GM21737 (cell line): ENCODE measurements around the gene TNFRSF19.
"Not testable (repeated sequence)": the region's sequence is repeated elsewhere in the genome, so short reads cannot be mapped to it uniquely, and the experiment has no call there.

ENCODE experiments used
- ATAC-seq: cut with Tn5 transposase; IDR thresholded peaks from one replicate; pipeline ENCODE4 v1.9.1; 2021; ENCODE audit warnings: mild to moderate bottlenecking, moderate library complexity; ENCODE audit not compliant: unreplicated experiment

The TNFRSF19 gene

GRCh38 chr13:23567906-23568460 lies 2.2 kb upstream of the TNFRSF19 start:
- ATAC-seq = no peak

- ATAC-seq = no peak
These were observed 706 bp downstream of the TNFRSF19 start for GRCh38 chr13:23570921-23571315.

- ATAC-seq = no peak
These were observed 1.2 kb downstream of the TNFRSF19 start for GRCh38 chr13:23571431-23571830.

- no peak for ATAC-seq
These were observed 2.6 kb downstream of the TNFRSF19 start for GRCh38 chr13:23572836-23573235.

GRCh38 chr13:23574421-23575145 lies 4.4 kb downstream of the TNFRSF19 start:
- ATAC-seq = no peak

- ATAC-seq = no peak
These were observed 5.4 kb downstream of the TNFRSF19 start for GRCh38 chr13:23575632-23576031.

- peak; percentile 64 for ATAC-seq
These were observed 8.3 kb downstream of the TNFRSF19 start for GRCh38 chr13:23578411-23579071.

GRCh38 chr13:23579072-23579895 lies 9.1 kb downstream of the TNFRSF19 start:
- peak; percentile 86 for ATAC-seq

- ATAC-seq = no peak
These were observed 9.9 kb downstream of the TNFRSF19 start for GRCh38 chr13:23579896-23580683.

GRCh38 chr13:23580684-23581060 lies 10.5 kb downstream of the TNFRSF19 start:
- no peak for ATAC-seq

GRCh38 chr13:23583491-23583890 lies 13.3 kb downstream of the TNFRSF19 start:
- ATAC-seq = no peak

GRCh38 chr13:23584275-23584674 lies 14.1 kb downstream of the TNFRSF19 start:
- ATAC-seq = no peak

- ATAC-seq = no peak
These were observed 16.1 kb downstream of the TNFRSF19 start for GRCh38 chr13:23586336-23586735.

- no peak for ATAC-seq
These were observed 18.5 kb downstream of the TNFRSF19 start for GRCh38 chr13:23588666-23589065.

GRCh38 chr13:23592596-23592995 lies 22.4 kb downstream of the TNFRSF19 start:
- no peak for ATAC-seq

GRCh38 chr13:23593148-23593547 lies 22.9 kb downstream of the TNFRSF19 start:
- ATAC-seq = no peak

GRCh38 chr13:23594290-23594689 lies 24.1 kb downstream of the TNFRSF19 start:
- ATAC-seq = not testable (repeated sequence)

GRCh38 chr13:23598369-23598768 lies 28.2 kb downstream of the TNFRSF19 start:
- no peak for ATAC-seq

GRCh38 chr13:23599083-23599925 lies 29.1 kb downstream of the TNFRSF19 start:
- no peak for ATAC-seq

- no peak for ATAC-seq
These were observed 29.9 kb downstream of the TNFRSF19 start for GRCh38 chr13:23600100-23600499.
